Measurements from ENCODE around the gene TRPC4AP. TPM values are rescaled to one million over a fixed set of nuclear protein-coding genes. Genes with fewer than 3 reads are reported as not detected.

TRPC4AP gene
- total and polyA plus RNA-seq, 2 of the 8 experiments (the other 6 are each of a cell fraction or from before 2014, with no cell fraction given): 73.1 to 74.8 TPM

- no peak for TF ChIP-seq CTCF (IDR thresholded peaks at IDR 0.05; ENCODE audit: control extremely low read depth in 1 of 3, insufficient read depth in 1 of 3, low read depth in 1 of 3, low read length in 3 of 3)
- no peak for TF ChIP-seq MAFK (IDR thresholded peaks at IDR 0.05; ENCODE audit: low read depth, low read length)
Measured at GRCh38 chr20:34996243-34997028, 96.2 kb downstream of the TRPC4AP start (continued).

All from H1 (cell line).